D341Med (cell line): ENCODE data around the gene PPP1R13L.
A peak's percentile ranks its signal among the peaks of the same experiment; 100 is the strongest.

Source experiments
- DNase-seq: peaks from one replicate; pipeline ENCODE4 v3.0.0; 2012; ENCODE audit warnings: low spot score

Gene PPP1R13L

DNA sequence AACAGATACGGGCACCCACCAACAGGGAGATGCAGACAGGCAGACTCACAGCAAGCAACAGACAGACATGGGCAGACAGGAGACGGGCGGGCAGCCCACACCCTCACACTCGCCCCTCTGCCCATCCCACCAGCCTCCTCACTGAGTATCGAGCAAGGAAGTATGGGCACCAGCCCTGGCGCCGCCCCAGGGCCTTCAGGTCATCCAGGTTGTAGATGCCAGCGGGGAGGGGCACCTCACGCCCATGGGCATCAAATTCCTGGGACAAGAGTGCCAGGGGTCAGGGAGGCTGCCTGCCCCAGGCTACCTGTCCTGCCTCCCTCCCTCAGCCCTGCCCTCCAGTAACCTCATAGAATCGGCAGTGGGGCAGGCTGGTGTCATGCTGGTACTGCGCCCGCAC lies 40.2 kb downstream of the PPP1R13L start:
- no peak for DNase-seq

DNA sequence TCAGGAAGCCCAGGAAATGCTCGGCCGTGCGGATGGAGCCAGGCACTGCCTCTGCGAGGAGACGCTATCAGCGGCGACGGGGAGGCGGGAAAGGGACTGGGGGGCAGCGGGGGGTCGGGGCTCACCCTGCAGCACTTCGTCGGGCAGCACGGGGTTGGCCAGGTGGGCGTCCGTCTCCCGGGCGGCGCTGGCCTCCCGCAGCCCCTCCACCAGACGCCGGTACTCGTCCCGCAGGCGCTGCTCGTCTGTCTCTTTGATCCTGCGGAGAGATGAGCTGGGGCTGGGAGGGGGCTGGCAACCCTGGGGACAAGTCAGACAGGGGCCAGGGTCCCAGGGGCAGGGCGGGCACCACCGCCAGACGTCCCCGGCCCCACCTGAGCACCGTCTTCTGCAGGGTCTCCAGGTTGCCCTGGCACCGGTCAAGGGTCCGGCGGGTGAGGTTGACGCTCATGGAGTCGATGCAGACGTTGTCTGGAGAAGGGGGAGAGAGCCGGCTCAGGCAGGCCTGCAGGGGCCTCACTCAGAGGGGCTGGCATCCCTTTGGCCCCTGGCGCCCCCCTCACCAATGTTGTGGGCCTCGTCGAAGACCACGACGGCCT lies 40.9 kb downstream of the PPP1R13L start:
- peak; percentile 21 for DNase-seq

DNA sequence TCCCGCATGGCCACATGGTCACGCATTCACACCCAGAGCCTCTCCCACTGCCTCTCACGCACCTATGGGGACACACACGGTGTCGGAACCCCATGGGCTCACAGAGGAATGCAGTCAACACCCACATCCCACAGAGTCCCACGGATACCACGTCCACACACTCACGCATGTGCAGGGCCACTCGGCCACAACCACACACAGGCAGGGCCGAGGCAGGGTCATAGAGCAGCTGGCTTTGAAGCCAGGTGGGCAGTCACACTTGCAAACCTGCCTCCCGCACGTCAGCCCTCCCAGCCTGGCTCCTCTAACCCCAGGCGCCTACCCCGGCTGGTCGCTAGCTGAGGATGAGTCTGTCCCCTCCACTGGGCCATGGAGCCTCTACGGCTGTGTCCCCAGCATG lies 42.6 kb downstream of the PPP1R13L start:
- no peak for DNase-seq

DNA sequence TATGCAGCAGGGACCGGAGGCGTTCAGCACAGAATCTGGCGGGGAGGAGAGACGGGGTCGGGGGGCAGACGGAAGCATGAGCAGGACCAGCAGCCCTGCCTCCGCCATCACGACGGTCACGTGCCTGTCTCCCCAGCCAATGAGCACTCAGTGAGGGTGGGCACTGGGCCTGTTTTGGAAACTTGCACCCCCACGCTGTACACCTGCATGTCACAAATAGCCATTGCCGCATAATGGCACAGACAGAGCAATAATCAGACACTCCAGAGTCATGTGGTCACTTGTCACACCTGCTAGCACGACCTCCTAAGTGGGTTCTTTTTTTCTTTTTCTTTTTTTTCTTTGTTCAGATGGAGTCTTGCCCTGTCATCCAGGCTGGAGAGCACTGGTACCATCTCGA lies 43.3 kb downstream of the PPP1R13L start:
- DNase-seq: no peak

DNA sequence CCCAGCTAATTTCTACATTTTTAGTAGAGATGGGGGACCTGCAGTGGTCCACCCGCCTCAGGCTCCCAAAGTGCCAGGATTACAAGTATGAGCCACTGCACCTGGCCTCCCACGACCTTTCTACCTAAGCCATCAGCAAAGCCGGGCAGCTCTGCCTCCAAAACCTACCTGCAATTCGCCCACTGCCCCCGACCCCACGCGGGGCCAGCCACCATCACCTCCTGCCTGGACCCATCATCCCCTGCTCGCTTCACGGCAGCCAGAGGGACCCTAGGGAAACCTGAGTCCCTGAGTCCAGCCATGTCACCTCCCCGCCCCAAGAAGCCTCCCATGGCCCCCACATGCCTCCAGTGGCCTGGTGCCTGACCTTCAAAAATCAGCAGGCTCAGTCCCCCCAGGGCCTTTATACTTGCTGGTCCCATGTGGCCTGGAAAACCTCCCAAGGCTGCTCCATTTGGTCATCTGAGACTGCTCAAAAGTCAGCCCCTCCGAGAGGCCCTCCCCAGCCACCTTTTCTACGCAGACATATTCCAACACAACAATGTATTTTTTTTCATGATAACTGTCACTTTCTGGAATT lies 46.6 kb downstream of the PPP1R13L start:
- peak; percentile 21 for DNase-seq

DNA sequence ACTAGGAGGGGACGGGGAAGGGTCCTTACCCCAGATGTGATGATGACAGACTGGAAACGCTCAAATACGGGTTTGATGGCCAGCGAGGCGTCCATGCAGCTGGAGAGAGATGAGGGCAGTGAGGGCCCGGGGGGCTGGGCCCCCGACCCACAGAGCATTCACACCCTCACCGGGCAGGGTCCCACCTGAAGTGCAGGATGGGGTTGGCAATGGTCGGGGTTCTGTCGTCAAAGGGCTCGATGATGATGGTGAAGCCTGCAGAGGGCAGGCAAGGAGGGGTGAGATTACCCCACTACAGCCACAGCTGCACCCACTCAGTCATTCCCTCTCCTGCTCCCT lies 47.5 kb downstream of the PPP1R13L start:
- DNase-seq: peak; percentile 26

DNA sequence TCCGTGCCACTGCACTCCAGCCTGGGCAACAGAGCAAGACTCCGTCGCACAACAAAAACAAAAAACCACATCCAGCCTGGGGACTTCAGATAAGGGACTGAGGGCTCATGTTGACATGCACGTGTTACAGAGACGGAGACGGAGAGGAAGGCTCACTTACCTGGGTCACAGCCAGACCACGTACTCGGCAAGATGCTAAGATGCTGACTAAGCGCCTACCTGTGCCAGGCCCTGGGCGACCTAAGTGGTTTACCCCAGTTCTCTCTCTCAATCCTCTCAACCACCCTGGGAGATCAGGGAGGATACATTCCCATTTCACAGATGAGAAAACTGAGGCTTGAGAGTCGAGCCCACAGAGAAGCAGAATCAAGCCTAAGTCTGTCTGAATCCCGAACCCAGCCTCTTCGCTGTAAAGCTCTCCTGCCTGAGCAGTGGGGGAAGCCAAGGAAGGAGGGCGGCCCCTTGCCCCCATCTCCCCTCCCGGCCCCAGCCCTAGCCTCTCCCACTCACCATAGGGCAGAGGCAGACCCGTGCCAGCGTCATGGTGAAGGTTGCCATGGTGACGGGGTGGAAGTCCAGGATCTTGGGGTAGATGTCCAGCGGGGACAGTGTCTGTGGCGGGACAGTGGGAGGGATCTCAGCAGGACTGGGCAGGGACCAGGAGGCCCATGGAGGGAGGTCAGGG lies 48.0 kb downstream of the PPP1R13L start:
- DNase-seq: peak; percentile 26

DNA sequence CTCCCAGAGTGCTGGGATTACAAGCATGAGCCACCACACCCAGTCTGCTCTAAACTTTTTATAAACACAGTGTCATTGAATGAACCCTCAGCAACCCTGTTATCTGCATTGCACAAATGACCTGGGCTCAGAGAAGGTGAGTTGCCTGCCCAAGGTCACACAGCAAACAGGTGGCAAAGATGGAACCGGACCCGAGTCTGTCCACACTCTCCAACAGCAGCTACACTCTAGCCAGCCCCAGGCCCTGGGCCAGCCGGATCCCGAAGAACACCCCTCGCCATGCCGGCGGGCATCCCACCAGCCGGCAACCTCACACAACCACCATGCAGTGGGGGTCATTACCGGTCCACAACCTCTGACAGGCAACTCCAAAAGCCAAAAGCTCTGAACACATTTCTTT lies 49.0 kb downstream of the PPP1R13L start:
- DNase-seq: peak; percentile 27

DNA sequence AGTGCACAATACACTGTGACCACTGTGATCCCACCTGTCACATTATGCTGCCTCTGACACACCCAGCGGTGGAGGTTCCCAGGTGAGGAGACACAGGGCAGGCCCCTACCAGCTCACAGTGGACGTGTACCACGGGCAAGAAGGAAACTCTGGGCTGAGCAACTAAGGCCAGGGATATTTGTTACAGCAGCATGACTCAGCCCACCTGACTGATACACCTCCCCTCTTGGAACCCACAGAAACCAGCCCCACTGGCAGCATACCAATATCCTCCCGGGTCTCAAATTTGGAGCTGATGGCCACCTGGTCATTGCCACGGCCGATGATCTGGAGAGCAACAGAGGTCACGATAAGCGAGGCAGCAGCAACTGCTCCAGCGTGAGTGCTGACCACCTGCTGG lies 49.5 kb downstream of the PPP1R13L start:
- peak; percentile 10 for DNase-seq

DNA sequence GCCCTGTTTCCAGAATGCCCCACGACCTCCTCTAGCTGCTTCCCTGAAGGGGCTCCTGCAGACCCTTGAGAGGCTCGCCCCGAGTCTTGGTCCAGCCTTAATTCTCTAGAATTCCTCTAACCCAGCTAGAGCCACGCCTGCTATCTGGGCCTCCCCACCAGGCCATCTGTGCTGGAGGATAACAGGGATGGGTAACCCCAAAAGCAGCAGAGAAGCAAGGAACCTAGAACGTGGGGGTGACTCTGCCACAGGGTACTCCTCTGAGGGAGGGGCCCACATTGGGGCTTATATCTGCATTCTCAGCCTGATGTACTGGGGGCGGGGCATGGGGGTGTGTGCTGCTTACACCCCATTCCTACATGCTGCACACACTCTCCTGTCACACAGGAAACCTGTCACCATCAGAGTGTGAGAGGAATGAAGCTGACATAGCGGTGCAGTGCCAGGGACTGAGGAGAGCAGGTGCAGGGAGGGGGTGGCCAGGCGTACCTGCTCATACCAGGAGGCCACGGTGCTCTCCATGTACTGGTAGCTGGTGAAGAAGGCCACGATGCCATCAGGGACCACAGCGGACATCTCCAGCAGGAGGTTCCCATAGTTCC lies 50.5 kb downstream of the PPP1R13L start:
- no peak for DNase-seq

DNA sequence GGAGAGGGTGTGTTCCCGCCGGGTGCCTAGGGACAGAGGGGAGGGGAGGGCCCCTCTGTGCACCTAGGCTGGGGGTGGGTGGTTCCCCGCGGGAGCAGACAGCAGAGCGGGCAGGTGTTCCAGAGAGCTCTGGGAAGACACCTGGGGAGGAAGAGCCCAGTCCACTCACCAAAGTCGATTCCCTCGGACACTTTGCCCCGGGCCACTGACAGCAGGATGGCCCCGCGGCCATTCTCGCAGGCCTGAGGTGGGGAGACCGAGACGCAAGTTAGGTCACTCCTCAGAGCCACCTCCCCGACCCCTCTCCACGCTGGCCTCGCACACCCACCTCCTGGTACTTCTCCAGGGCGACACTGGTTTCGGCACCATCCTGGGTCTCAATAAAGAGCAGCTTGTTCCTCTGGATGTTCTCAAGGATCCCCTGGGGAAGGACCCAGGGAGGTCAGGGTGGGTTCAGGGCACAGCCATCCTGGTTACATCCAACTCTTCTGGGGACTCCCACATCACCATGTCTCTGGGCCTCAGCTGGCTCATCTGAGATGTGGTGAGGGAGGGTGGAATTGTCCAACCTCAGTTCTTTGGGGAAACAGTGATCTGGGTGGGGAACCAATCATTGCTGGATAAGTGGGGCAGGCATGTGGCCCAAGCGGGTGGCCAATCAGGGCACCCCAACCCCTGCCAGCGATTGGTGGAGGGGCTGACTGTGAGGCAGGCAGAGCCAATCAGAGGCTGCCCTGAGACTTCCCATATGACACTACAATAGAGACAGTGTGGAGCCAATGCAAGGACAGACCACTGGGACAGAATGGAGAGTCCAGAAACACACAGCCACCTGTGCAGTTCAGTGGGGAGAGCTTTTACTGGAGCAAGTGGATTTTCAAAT lies 51.7 kb downstream of the PPP1R13L start:
- peak; percentile 45 for DNase-seq

DNA sequence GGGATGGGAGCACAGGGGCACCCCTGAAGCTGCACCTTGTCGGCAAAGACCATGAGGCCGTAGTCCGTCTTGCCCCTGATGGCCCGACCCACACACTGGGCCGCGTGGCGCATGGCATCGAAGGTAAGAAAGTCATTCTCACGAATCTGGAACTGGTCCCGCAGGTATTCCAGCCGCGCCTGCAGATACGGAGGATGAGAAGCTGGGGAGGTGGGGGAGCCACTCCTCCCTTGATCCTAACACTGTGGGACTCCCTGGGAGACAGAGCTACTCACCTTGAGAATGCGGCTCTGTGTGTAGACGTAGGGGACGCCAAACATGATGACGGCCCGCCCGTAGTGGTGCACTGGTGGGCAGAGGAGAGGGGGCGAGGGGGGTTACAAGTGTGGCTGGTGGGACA lies 52.4 kb downstream of the PPP1R13L start:
- peak; percentile 21 for DNase-seq

DNA sequence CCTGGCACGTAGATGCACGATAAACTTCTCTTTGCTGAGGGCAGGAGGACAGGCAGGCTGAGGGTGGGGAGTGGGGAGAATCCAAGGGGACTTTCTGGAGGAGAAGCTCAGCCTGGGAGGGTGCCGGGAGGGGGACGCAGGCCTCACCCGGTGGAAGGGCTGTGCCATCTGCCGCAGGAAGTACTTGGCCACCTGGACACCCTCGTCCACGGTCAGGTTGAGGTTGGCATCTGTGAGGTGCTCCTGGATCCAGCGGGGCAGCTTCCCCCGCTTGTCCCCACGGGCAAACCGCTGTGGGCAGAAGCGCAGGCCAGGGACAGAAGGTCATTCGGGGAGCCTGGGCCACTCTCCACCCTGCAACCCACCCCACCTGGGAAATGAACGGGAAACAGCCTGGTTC lies 52.8 kb downstream of the PPP1R13L start:
- DNase-seq: no peak

DNA sequence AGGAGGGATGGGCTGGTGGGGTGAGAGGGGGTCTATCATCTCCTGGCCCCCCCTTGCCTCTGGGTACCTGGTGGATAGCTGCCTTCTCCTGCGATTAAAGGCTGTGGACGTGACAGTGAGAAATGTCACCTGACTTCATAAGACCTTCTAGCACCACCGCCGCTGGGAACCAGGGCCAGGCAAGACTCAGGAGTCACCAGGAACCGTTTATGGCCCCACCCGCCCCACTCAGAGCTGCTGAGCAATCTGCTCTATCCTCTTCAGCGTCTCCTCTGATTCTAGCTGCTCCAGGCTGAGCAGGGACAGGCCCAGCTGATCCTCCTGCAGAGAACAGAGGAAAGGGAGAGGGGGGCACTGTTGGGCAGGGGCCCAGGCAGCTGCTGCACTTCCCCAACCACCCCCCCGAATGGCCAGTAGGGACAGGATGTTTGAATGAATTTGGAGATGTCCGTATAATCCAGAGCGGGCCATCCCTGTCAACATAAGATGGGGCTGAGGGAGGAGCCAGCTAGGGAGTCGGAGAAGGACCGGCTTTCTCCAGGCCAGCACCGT lies 53.4 kb downstream of the PPP1R13L start:
- no peak for DNase-seq

DNA sequence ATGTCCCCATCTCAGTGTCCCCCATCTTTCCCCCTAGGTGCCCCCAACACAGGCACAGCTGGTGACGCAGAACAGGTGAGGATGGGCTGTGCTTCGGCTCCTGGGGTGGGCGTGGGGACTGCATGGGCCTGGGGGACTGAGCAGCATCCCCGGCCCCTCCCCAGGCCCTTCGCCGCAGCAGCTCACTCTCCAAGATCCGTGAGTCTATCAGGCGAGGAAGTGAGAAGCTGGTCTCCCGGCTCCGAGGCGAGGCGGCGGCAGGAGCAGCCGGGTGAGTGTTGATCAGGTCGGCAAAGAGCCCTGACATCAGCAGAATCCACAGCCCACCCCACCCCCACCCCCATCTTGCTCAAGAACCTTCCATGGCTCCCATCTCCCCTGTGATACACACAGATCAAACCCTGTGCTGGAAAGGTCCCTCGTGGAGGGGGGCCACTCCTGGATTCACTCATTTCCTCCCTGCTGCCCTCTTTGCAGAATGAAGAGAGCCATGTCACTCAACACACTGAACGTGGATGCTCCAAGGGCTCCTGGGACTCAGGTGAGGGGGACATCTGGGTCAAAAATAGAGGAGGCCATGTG lies 54.3 kb downstream of the PPP1R13L start:
- DNase-seq: peak; percentile 33

DNA sequence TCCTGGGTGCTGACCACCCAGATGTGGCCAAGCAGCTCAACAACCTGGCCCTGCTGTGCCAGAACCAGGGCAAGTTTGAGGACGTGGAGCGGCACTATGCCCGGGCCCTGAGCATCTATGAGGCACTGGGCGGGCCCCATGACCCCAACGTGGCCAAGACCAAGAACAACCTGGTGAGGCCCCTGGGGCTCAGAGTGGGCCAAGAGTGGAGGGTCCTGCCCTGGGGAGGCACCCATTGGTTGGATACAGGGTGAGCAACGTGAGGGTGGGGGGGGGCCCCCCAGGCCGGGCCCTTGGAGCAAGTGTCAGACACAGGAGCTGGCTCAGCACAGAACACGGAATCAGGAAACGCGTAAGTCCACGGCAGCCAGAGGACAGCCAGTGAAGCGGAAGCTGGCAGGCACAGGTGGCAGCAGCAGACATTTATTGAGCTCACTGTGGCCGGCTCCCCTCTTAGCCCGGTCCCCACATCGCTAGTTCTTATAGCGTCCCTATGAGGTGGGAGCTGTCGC lies 55.4 kb downstream of the PPP1R13L start:
- peak; percentile 32 for DNase-seq

DNA sequence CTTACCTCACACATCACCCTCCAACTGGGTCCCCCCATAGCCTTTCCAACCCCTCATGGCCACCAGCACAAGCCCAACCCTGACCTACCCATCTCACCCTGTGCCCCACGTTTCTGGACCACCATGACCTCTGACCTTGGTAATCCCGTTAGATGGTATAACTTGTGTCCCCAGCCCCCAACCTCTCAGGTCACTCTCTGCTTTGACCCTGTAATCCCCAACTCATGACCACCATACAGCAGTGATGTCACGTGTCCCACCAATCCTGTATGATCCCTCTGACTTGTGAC lies 55.8 kb downstream of the PPP1R13L start:
- DNase-seq: no peak

DNA sequence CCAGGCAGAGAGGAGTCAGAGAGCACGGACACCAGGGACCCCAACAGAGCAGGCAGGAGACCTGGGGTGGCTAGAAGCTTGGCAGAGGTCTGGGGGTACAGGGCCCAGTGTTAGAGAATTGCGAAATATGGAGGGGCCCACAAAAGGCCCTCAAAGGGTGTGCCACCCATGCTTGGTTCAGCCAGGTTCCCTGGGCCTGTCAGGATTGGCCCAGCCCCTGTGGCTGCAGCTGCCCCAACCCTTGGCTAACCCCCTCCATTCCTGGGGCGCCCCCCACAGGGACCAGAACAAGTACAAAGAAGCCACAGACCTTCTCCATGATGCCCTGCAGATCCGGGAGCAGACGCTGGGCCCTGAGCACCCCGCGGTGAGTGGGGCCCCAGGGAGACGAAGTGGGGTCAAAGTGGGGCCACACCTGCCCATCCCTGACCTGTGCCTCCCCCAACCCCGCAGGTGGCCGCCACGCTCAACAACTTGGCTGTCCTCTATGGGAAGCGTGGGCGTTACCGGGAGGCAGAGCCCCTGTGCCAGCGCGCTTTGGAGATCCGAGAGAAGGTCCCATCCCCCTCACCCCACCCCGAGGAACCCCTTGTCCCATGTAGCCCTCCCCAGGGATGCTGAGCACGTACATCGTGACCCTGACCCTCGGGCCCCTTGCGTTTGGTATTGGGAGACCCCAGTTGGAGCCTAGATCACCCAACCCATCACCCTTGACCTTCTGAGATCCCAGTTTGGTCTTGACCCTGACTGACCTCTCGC lies 56.3 kb downstream of the PPP1R13L start:
- DNase-seq: peak; percentile 39

DNA sequence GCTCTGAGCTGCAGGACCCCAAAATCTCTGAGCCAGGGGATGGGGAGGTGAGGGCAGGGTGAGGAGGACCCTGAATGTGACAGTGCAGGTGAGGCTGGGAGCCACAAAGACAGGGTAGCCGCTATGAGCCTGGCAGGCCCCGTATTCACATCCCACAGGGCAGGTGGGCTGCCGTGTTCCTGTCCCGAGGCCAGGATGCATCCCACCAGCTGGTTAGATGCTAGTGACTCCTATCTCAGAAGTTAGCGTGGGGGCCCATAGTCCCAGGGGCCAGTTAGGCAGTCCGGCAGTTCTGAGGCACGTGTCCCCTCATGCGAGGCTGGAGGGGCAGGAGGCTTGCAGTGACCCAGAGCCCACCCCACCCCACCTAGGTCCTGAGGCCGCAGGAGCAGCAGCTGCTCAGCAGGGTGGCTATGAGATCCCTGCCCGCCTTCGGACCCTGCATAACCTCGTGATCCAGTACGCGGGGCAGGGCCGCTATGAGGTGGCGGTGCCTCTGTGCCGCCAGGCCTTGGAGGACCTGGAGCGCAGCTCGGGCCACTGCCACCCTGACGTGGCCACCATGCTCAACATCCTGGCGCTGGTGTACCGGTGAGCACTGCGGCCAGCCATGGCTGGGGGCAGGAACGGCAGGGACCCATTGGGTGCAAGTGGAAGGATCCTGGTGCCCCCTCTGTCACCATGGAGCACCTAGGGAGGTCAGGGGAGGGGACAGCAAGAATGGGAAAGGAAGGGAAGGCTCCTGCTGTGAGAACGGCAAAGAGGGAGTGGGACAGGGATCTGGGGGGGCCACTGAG lies 57.1 kb downstream of the PPP1R13L start:
- no peak for DNase-seq

DNA sequence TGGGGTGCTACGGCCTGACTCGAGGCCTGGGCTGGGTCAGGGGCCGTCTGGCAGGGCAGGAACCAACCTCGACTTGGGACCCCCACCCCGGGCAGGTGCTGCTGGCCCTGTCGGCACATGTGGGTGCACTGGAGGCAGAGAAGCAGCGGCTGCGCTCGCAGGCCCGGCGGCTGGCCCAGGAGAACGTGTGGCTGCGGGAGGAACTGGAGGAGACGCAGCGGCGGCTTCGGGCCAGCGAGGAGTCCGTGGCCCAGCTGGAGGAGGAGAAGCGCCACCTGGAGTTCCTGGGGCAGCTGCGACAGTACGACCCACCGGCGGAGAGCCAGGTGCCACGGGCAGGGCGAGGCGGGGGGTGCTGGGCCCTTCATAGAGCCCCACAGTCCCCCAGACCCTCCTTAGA lies 58.4 kb downstream of the PPP1R13L start:
- no peak for DNase-seq
